SK-N-SH (cell line): Measurements from ENCODE around the gene NOS1.

Source experiments
- MEF2A ChIP-seq: IDR thresholded peaks from 2 replicates; pipeline ENCODE4 v1.4.0; 2012; ENCODE audit warnings: low read depth, borderline replicate concordance
- POLR2AphosphoS5 ChIP-seq: IDR thresholded peaks from 2 replicates; pipeline ENCODE4 v1.6.1; 2012; ENCODE audit warnings: low read depth, low read length
- TF ChIP-seq, protein P1 (sequence below): IDR thresholded peaks from 2 replicates; pipeline ENCODE4 v1.4.0; 2012; ENCODE audit warnings: low read depth, borderline replicate concordance
- TF ChIP-seq, protein P2 (sequence below): IDR thresholded peaks from 2 replicates; pipeline ENCODE4 v1.4.0; 2012; ENCODE audit warnings: low read depth, borderline replicate concordance

DNA sequence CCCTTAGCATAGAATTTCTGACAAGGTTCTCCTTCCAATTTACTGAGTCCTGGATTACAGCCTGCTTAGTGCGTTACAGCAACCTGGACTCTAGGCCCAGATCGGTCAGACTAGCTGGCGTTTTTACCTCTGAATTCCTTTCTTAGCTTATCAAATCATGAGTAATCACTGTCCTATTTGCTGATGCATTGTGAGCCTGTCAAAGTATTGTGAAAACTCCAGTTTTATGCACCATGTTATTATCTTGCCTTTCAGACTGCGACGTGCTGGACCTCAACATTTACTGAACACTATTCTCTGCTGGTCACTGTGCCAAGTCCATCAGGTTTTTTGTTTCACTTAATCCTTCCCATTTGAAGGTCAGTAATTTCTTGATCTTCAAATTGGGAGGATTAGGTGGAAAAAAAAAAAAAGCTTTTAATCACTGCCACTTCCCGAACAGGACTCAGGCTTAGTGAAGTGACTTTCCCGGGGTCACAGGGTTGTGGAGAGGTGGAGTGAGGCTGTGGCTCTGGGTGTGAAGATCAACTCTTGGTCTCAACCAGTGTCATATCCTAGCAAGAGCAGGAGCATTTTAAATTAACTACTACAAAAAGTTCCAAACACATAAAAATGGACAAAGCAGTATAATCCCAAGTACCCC lies 202.4 kb downstream of the NOS1 start:
- TF ChIP-seq POLR2AphosphoS5, result no peak
- no peak for TF ChIP-seq MEF2A
- TF ChIP-seq, protein P1, sequence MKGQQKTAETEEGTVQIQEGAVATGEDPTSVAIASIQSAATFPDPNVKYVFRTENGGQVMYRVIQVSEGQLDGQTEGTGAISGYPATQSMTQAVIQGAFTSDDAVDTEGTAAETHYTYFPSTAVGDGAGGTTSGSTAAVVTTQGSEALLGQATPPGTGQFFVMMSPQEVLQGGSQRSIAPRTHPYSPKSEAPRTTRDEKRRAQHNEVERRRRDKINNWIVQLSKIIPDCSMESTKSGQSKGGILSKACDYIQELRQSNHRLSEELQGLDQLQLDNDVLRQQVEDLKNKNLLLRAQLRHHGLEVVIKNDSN, result no peak
- TF ChIP-seq, protein P2, sequence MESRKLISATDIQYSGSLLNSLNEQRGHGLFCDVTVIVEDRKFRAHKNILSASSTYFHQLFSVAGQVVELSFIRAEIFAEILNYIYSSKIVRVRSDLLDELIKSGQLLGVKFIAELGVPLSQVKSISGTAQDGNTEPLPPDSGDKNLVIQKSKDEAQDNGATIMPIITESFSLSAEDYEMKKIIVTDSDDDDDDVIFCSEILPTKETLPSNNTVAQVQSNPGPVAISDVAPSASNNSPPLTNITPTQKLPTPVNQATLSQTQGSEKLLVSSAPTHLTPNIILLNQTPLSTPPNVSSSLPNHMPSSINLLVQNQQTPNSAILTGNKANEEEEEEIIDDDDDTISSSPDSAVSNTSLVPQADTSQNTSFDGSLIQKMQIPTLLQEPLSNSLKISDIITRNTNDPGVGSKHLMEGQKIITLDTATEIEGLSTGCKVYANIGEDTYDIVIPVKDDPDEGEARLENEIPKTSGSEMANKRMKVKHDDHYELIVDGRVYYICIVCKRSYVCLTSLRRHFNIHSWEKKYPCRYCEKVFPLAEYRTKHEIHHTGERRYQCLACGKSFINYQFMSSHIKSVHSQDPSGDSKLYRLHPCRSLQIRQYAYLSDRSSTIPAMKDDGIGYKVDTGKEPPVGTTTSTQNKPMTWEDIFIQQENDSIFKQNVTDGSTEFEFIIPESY, result no peak
